SJSA1 (cell line): ENCODE results near the gene TAB2. TPM values are rescaled to one million over a fixed set of nuclear protein-coding genes. Genes with fewer than 3 reads are reported as not detected.
A peak's percentile ranks its signal among the peaks of the same experiment; 100 is the strongest.
"Not testable (repeated sequence)": the region's sequence is repeated elsewhere in the genome, so short reads cannot be mapped to it uniquely, and the experiment has no call there.

ENCODE experiments used
- DNase-seq, 2 experiments: peaks; one replicate each; pipeline ENCODE4 v3.0.0-alpha.2; 2015 to 2020; ENCODE audit warnings: low spot score in 2 of 2, low read depth in 1 of 2
- H3K27ac ChIP-seq: fragments of 250-450 bp; sonication (Bioruptor Pico); 2 replicates; pipeline ENCODE4 v1.5.1; 2020; ENCODE audit warnings: mild to moderate bottlenecking, moderate library complexity
- H3K27me3 ChIP-seq: fragments of 250-450 bp; sonication (Bioruptor Pico); replicated peaks from 2 replicates; pipeline ENCODE4 v1.5.1; 2020; ENCODE audit warnings: mild to moderate bottlenecking, moderate library complexity
- H3K36me3 ChIP-seq: fragments of 250-450 bp; sonication (Bioruptor Pico); 2 replicates; pipeline ENCODE4 v1.5.1; 2020; ENCODE audit warnings: mild to moderate bottlenecking
- H3K4me1 ChIP-seq: fragments of 250-450 bp; sonication (Bioruptor Pico); replicated peaks from 2 replicates; pipeline ENCODE4 v1.6.1; 2021; ENCODE audit warnings: mild to moderate bottlenecking
- H3K4me3 ChIP-seq: fragments of 250-450 bp; sonication (Bioruptor Pico); 2 replicates; pipeline ENCODE4 v1.5.1; 2020; ENCODE audit warnings: mild to moderate bottlenecking
- H3K9me3 ChIP-seq: fragments of 250-450 bp; sonication (Bioruptor Pico); replicated peaks from 2 replicates; pipeline ENCODE4 v1.5.1; 2020; ENCODE audit warnings: mild to moderate bottlenecking
- total RNA-seq: library from RNA; depleted of rRNA; stranded (reverse); fragments of >200 nt; shearing (Covaris generic); gene quantifications from 2 replicates; pipeline ENCODE4 v1.2.3, GENCODE V29; 2014

The TAB2 gene
- total RNA-seq, 1 experiment from 2014 or later = 48.5 TPM

GRCh38 chr6:149331871-149332270, 14.4 kb downstream of the TAB2 start:
- no peaks in the 10 kb centered on the region; the same call in 1 of the 2 replicates for H3K9me3 ChIP-seq
- no peak overlapping the region for H3K4me3 ChIP-seq
- DNase-seq = no peak
- peaks cover 56% of the 10 kb centered on the region for H3K4me1 ChIP-seq
- H3K36me3 ChIP-seq = peaks cover 16% of the 10 kb centered on the region
- no peaks in the 10 kb centered on the region for H3K27me3 ChIP-seq
- no peak overlapping the region for H3K27ac ChIP-seq

GRCh38 chr6:149332602-149333265, 15.2 kb downstream of the TAB2 start:
- Histone ChIP-seq H3K27me3 (no peaks in the 10 kb centered on the region), H3K4me3 (no peak overlapping the region), H3K9me3 (no peaks in the 10 kb centered on the region; the same call in 1 of the 2 replicates), H3K36me3 (peaks cover 10% of the 10 kb centered on the region), H3K4me1 (peaks cover 63% of the 10 kb centered on the region), H3K27ac (no peak overlapping the region)
- DNase-seq = no peak

GRCh38 chr6:149333266-149333620, 15.7 kb downstream of the TAB2 start:
- no peak overlapping the region for H3K4me3 ChIP-seq
- H3K27ac ChIP-seq = no peak overlapping the region
- peaks cover 6% of the 10 kb centered on the region for H3K36me3 ChIP-seq
- no peaks in the 10 kb centered on the region; the same call in 1 of the 2 replicates for H3K9me3 ChIP-seq
- DNase-seq = no peak
- H3K4me1 ChIP-seq = peaks cover 66% of the 10 kb centered on the region
- no peaks in the 10 kb centered on the region for H3K27me3 ChIP-seq

GRCh38 chr6:149334201-149334600, 16.7 kb downstream of the TAB2 start:
- no peaks in the 10 kb centered on the region for H3K27me3 ChIP-seq
- peak overlapping the region; percentile 27 for H3K27ac ChIP-seq
- H3K9me3 ChIP-seq = no peaks in the 10 kb centered on the region
- H3K36me3 ChIP-seq = no peaks in the 10 kb centered on the region; the same call in 1 of the 2 replicates
- no peak overlapping the region for H3K4me3 ChIP-seq
- DNase-seq = no peak
- H3K4me1 ChIP-seq = peaks cover 63% of the 10 kb centered on the region

DNA sequence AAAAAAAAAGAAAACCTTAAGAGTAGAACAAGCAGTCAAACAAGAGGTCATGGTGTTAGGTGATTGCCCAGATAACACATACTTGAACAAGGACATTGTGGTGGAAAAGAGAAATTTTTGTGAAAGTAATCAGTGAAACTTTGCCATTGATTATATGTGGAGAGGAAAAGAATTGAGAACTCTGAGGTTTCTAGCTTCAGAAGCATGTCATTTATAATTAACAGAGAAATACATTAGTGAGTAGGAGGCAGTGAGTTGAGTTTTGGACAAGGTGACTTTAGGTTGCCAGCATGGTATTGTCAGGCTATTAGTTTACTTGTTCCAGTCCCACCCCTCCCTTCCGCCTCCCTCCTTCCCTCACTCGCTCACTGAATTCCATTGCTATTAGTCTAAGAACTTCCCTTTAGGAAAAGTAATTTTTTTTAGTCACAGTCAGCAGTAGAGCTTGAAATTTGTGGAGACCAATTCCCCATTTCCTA, 17.2 kb downstream of the TAB2 start:
- Histone ChIP-seq H3K9me3 (no peaks in the 10 kb centered on the region), H3K27me3 (no peaks in the 10 kb centered on the region), H3K4me3 (no peak overlapping the region), H3K36me3 (no peaks in the 10 kb centered on the region), H3K4me1 (peaks cover 62% of the 10 kb centered on the region), H3K27ac (peak overlapping the region; percentile 27)
- DNase-seq = peak; percentile 69 to 79

GRCh38 chr6:149335924-149336608, 18.6 kb downstream of the TAB2 start:
- no peak overlapping the region for H3K27ac ChIP-seq

GRCh38 chr6:149336609-149336928, 19.1 kb downstream of the TAB2 start:
- Histone ChIP-seq H3K9me3 (no peaks in the 10 kb centered on the region), H3K4me1 (peaks cover 59% of the 10 kb centered on the region), H3K4me3 (no peak overlapping the region), H3K27ac (no peak overlapping the region), H3K27me3 (no peaks in the 10 kb centered on the region), H3K36me3 (no peaks in the 10 kb centered on the region)
- DNase-seq = no peak

More at GRCh38 chr6:149335924-149336608, 18.6 kb downstream of the TAB2 start:
- no peaks in the 10 kb centered on the region for H3K9me3 ChIP-seq
- H3K27me3 ChIP-seq = no peaks in the 10 kb centered on the region
- peaks cover 62% of the 10 kb centered on the region for H3K4me1 ChIP-seq
- DNase-seq = peak in 1 of 2 experiments; percentile 49
- no peak overlapping the region for H3K4me3 ChIP-seq
- H3K36me3 ChIP-seq = no peaks in the 10 kb centered on the region

DNA sequence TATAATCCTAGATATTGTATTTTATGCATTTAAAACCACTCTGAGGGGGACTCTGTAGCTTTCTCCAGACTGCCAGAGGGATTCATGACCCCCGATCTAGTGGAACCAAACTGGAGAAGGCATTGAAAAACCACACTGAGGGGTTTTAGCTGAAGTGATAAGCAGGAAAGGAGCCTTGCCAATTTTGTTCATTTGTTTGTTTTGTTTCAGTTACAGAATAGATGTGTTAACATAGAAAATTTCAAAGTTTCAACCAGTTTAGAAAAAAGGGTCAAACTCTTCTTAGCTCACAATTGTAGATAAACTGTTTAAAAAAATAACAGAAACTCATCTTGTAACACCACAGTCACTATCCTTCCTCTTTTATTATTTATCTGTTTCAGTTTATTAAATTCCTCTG, 19.8 kb downstream of the TAB2 start:
- DNase-seq = no peak
- Histone ChIP-seq H3K9me3 (no peaks in the 10 kb centered on the region), H3K27me3 (no peaks in the 10 kb centered on the region), H3K4me3 (no peak overlapping the region), H3K4me1 (peaks cover 51% of the 10 kb centered on the region), H3K36me3 (no peaks in the 10 kb centered on the region), H3K27ac (no peak overlapping the region)

- Histone ChIP-seq H3K36me3 (peaks cover 7% of the 10 kb centered on the region), H3K27me3 (no peaks in the 10 kb centered on the region), H3K9me3 (no peaks in the 10 kb centered on the region), H3K4me1 (peaks cover 26% of the 10 kb centered on the region), H3K4me3 (no peak overlapping the region), H3K27ac (no peak overlapping the region)
- no peak for DNase-seq
Observed at GRCh38 chr6:149340200-149340599, 22.7 kb downstream of the TAB2 start.

GRCh38 chr6:149342525-149342924, 25.0 kb downstream of the TAB2 start:
- Histone ChIP-seq H3K4me3 (no peak overlapping the region), H3K27me3 (no peaks in the 10 kb centered on the region), H3K4me1 (peaks cover 5% of the 10 kb centered on the region), H3K36me3 (peaks cover 15% of the 10 kb centered on the region), H3K9me3 (no peaks in the 10 kb centered on the region), H3K27ac (no peak overlapping the region)
- no peak for DNase-seq

DNA sequence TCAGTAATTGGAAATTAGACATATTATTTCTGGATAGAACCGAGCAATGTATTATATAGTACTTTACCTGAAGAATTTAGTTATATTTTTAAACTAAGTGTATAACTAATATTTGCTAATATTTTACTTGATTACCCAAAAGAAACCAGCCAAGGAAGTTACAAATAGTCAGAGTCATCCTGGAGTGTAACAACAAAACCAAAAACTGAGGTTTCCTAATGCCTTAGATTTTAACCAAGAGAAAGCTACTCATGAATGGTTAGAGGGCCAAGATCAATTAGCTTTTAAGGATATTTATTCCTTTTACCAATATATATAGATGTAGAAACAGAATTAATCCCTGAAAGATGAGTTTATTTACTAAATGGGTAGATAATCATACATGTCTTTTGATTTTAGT, 26.0 kb downstream of the TAB2 start:
- Histone ChIP-seq H3K36me3 (peaks cover 15% of the 10 kb centered on the region), H3K4me3 (no peak overlapping the region), H3K27ac (no peak overlapping the region), H3K9me3 (no peaks in the 10 kb centered on the region), H3K4me1 (no peaks in the 10 kb centered on the region), H3K27me3 (no peaks in the 10 kb centered on the region)
- no peak for DNase-seq

GRCh38 chr6:149346078-149346477, 28.6 kb downstream of the TAB2 start:
- no peak overlapping the region for H3K27ac ChIP-seq
- no peaks in the 10 kb centered on the region for H3K9me3 ChIP-seq
- H3K27me3 ChIP-seq = no peaks in the 10 kb centered on the region
- DNase-seq = no peak
- H3K4me3 ChIP-seq = no peak overlapping the region
- H3K36me3 ChIP-seq = peaks cover 19% of the 10 kb centered on the region
- H3K4me1 ChIP-seq = no peaks in the 10 kb centered on the region

DNA sequence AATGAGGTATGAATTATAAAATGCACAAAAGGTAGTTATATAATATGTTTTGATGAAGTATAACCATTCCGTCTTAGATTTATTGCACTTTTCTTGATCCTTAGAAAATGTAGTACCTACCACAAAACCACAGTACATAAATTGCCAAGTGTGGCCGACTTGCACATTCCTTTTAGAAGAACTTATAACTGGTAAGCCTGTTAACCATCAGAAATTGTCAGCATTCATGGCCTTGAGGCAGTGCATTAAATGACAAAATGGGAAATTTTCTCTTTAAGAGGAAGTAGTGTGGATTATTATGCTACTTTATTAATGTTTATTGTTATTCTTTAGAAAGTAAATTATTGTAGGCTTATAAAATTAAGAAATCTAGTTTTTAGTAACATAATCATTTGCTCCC, 29.6 kb downstream of the TAB2 start:
- H3K27me3 ChIP-seq = no peaks in the 10 kb centered on the region
- H3K27ac ChIP-seq = no peak overlapping the region
- H3K36me3 ChIP-seq = peaks cover 19% of the 10 kb centered on the region
- H3K4me3 ChIP-seq = no peak overlapping the region
- H3K4me1 ChIP-seq = no peaks in the 10 kb centered on the region
- no peak for DNase-seq
- H3K9me3 ChIP-seq = no peaks in the 10 kb centered on the region

GRCh38 chr6:149349279-149349678, 31.8 kb downstream of the TAB2 start:
- not testable (repeated sequence) for H3K4me1 ChIP-seq

More at GRCh38 chr6:149349279-149349678, 31.8 kb downstream of the TAB2 start:
- H3K36me3 ChIP-seq = peaks cover 12% of the 10 kb centered on the region; the same call in 1 of the 2 replicates
- not testable (repeated sequence) for H3K9me3 ChIP-seq, H3K27ac ChIP-seq, DNase-seq, H3K4me3 ChIP-seq, H3K27me3 ChIP-seq
